SK-N-SH treated with all-trans-retinoic acid at 6 μM for 48 hours (cell line): Measurements from ENCODE around the gene KCNH5.

Experiments used
- ATAC-seq: fragments of 200-7000 bp; cut with Tn5 transposase; 3 replicates; pipeline ENCODE4 v1.9.1; 2020; ENCODE audit warnings: mild to moderate bottlenecking, moderate library complexity
- ARNTL ChIP-seq: fragments of 450-650 bp; formaldehyde crosslinking; IDR thresholded peaks from 2 replicates; pipeline ENCODE4 v1.5.0; 2020; ENCODE audit warnings: low read depth, mild to moderate bottlenecking, moderate library complexity, borderline replicate concordance
- BACH2 ChIP-seq: fragments of 250-450 bp; sonication (Bioruptor Pico); IDR thresholded peaks from 2 replicates; pipeline ENCODE4 v1.9.0; 2021; ENCODE audit warnings: mild to moderate bottlenecking, borderline replicate concordance
- CREB5 ChIP-seq: fragments of 250-450 bp; sonication (Bioruptor Pico); IDR thresholded peaks from 2 replicates; pipeline ENCODE4 v1.5.1; 2020; ENCODE audit warnings: low read depth, mild to moderate bottlenecking, moderate library complexity
- CSDC2 ChIP-seq: fragments of 250-450 bp; sonication (Bioruptor Pico); IDR thresholded peaks from 2 replicates; pipeline ENCODE4 v1.5.0; 2020; ENCODE audit warnings: mild to moderate bottlenecking, moderate library complexity
- CSRNP3 ChIP-seq: fragments of 250-450 bp; sonication (Bioruptor Pico); IDR thresholded peaks from 2 replicates; pipeline ENCODE4 v1.5.1; 2021; ENCODE audit warnings: mild to moderate bottlenecking, moderate library complexity
- GLIS3 ChIP-seq: fragments of 250-450 bp; sonication (Bioruptor Pico); IDR thresholded peaks from 2 replicates; pipeline ENCODE4 v1.5.0; 2020; ENCODE audit warnings: mild to moderate bottlenecking, moderate library complexity
- ISL1 ChIP-seq: fragments of 250-450 bp; sonication (Bioruptor Pico); IDR thresholded peaks from 2 replicates; pipeline ENCODE4 v2.1.2; 2022; ENCODE audit warnings: mild to moderate bottlenecking, moderate library complexity
- OSR1 ChIP-seq: fragments of 250-450 bp; sonication (Bioruptor Pico); IDR thresholded peaks from 2 replicates; pipeline ENCODE4 v1.8.0; 2022; ENCODE audit warnings: moderate library complexity, mild to moderate bottlenecking, inconsistent platforms
- PATZ1 ChIP-seq: fragments of 250-450 bp; sonication (Bioruptor Pico); IDR thresholded peaks from 2 replicates; pipeline ENCODE4 v1.8.0; 2020; ENCODE audit warnings: mild to moderate bottlenecking, moderate library complexity, borderline replicate concordance
- POU6F1 ChIP-seq: fragments of 250-450 bp; sonication (Bioruptor Pico); IDR thresholded peaks from 2 replicates; pipeline ENCODE4 v1.8.0; 2021; ENCODE audit warnings: low read depth, mild to moderate bottlenecking, moderate library complexity, borderline replicate concordance
- PPARA ChIP-seq: fragments of 250-450 bp; sonication (Bioruptor Pico); IDR thresholded peaks from 2 replicates; pipeline ENCODE4 v1.5.0; 2020; ENCODE audit warnings: mild to moderate bottlenecking, borderline replicate concordance
- RARB ChIP-seq: fragments of 250-450 bp; sonication (Bioruptor Pico); IDR thresholded peaks from 2 replicates; pipeline ENCODE4 v1.8.0; 2021; ENCODE audit warnings: mild to moderate bottlenecking, moderate library complexity
- SNAI2 ChIP-seq: fragments of 250-450 bp; sonication (Bioruptor Pico); IDR thresholded peaks from 2 replicates; pipeline ENCODE4 v1.5.0; 2020; ENCODE audit warnings: mild to moderate bottlenecking, moderate library complexity
- TCF4 ChIP-seq: fragments of 250-450 bp; sonication (Bioruptor Pico); IDR thresholded peaks from 2 replicates; pipeline ENCODE4 v1.8.0; 2021; ENCODE audit warnings: mild to moderate bottlenecking, moderate library complexity, borderline replicate concordance
- TOX ChIP-seq: fragments of 250-450 bp; sonication (Bioruptor Pico); IDR thresholded peaks from 2 replicates; pipeline ENCODE4 v1.8.0; 2021; ENCODE audit warnings: mild to moderate bottlenecking, moderate library complexity, borderline replicate concordance
- TSHZ2 ChIP-seq: fragments of 250-450 bp; sonication (Bioruptor Pico); IDR thresholded peaks from 2 replicates; pipeline ENCODE4 v1.5.0; 2020; ENCODE audit warnings: mild to moderate bottlenecking, moderate library complexity
- ZC3H10 ChIP-seq: fragments of 250-450 bp; sonication (Bioruptor Pico); IDR thresholded peaks from 2 replicates; pipeline ENCODE4 v1.5.1; 2021; ENCODE audit warnings: mild to moderate bottlenecking, moderate library complexity
- ZFP3 ChIP-seq: fragments of 250-450 bp; sonication (Bioruptor Pico); IDR thresholded peaks from 2 replicates; pipeline ENCODE4 v1.5.0; 2020; ENCODE audit warnings: mild to moderate bottlenecking, moderate library complexity
- ZFP30 ChIP-seq: fragments of 450-650 bp; formaldehyde crosslinking; IDR thresholded peaks from 2 replicates; pipeline ENCODE4 v1.5.0; 2022; ENCODE audit warnings: mild to moderate bottlenecking, moderate library complexity
- ZNF565 ChIP-seq: fragments of 450-650 bp; formaldehyde crosslinking; conservative IDR thresholded peaks from 2 replicates; pipeline ENCODE4 v1.5.0; 2020; ENCODE audit warnings: low read depth, mild to moderate bottlenecking, moderate library complexity
- ZNF70 ChIP-seq: fragments of 450-650 bp; formaldehyde crosslinking; IDR thresholded peaks from 2 replicates; pipeline ENCODE4 v1.5.0; 2020; ENCODE audit warnings: mild to moderate bottlenecking, moderate library complexity
- ZNF8 ChIP-seq: fragments of 450-650 bp; formaldehyde crosslinking; IDR thresholded peaks from 2 replicates; pipeline ENCODE4 v1.5.0; 2020; ENCODE audit warnings: mild to moderate bottlenecking, moderate library complexity

The KCNH5 gene

GRCh38 chr14:62994096-62994495 lies 51.2 kb downstream of the KCNH5 start:
- no peak for ATAC-seq
- TF ChIP-seq ZFP3 (CRISPR knock-in tag): no peak
- no peak for TF ChIP-seq TCF4
- TF ChIP-seq ISL1 (CRISPR knock-in tag): no peak
- no peak for TF ChIP-seq ZC3H10 (CRISPR knock-in tag)
- no peak for TF ChIP-seq OSR1 (CRISPR knock-in tag)
- no peak for TF ChIP-seq TOX (CRISPR knock-in tag)
- TF ChIP-seq RARB: no peak
- TF ChIP-seq CSRNP3: no peak
- TF ChIP-seq ZNF70: no peak
- no peak for TF ChIP-seq CSDC2 (CRISPR knock-in tag)
- no peak for TF ChIP-seq CREB5 (CRISPR knock-in tag)
- TF ChIP-seq, all 23 proteins: peak for 0

- ATAC-seq: no peak
- TF ChIP-seq ZNF565 (no peak), SNAI2 (CRISPR knock-in tag) (no peak), BACH2 (CRISPR knock-in tag) (no peak), ISL1 (CRISPR knock-in tag) (no peak), CREB5 (CRISPR knock-in tag) (no peak), ZNF8 (CRISPR knock-in tag) (no peak), PPARA (CRISPR knock-in tag) (no peak), ZNF70 (no peak), CSRNP3 (no peak), CSDC2 (CRISPR knock-in tag) (no peak), TOX (CRISPR knock-in tag) (no peak), POU6F1 (no peak), OSR1 (CRISPR knock-in tag) (no peak), ZFP3 (CRISPR knock-in tag) (no peak), ARNTL (no peak), GLIS3 (no peak)
These were observed 56.3 kb downstream of the KCNH5 start for GRCh38 chr14:62988967-62989366.

GRCh38 chr14:62983821-62984220 lies 61.4 kb downstream of the KCNH5 start:
- ATAC-seq: no peak

More at GRCh38 chr14:62983821-62984220, 61.4 kb downstream of the KCNH5 start:
- TF ChIP-seq CREB5 (CRISPR knock-in tag): no peak
- TF ChIP-seq PATZ1: no peak
- no peak for TF ChIP-seq TSHZ2 (CRISPR knock-in tag)
- TF ChIP-seq ARNTL: no peak
- TF ChIP-seq GLIS3: no peak
- no peak for TF ChIP-seq TOX (CRISPR knock-in tag)
- no peak for TF ChIP-seq RARB
- TF ChIP-seq ZC3H10 (CRISPR knock-in tag): no peak
- TF ChIP-seq POU6F1: no peak
- TF ChIP-seq BACH2 (CRISPR knock-in tag): no peak
- TF ChIP-seq ZFP30 (CRISPR knock-in tag): no peak
- TF ChIP-seq ZNF8 (CRISPR knock-in tag): no peak
- no peak for TF ChIP-seq ZNF565
- TF ChIP-seq ISL1 (CRISPR knock-in tag): no peak
- TF ChIP-seq, all 23 proteins: peak for 0
